CD4-positive, alpha-beta T cell (primary cell): Measurements from ENCODE around the gene MINPP1. TPM values are rescaled to one million over a fixed set of nuclear protein-coding genes. Genes with fewer than 3 reads are reported as not detected.
A peak's percentile ranks its signal among the peaks of the same experiment; 100 is the strongest.
"Not testable (repeated sequence)": the region's sequence is repeated elsewhere in the genome, so short reads cannot be mapped to it uniquely, and the experiment has no call there.

Experiments used
- ATAC-seq: fragments of 200-7000 bp; cut with Tn5 transposase; one replicate; pipeline ENCODE4 v1.10.0; 2022; ENCODE audit warnings: mild to moderate bottlenecking; ENCODE audit not compliant: poor library complexity
- CTCF ChIA-PET: fragments of 350-600 bp; sonication (Branson Sonifier 250); formaldehyde crosslinking; loops from one replicate; lab custom pipeline; 2021; ENCODE audit warnings: antibody characterized with exemption, inconsistent platforms; lab: Charles Lee
- POLR2A ChIA-PET: fragments of 350-600 bp; sonication (Branson Sonifier 250); formaldehyde crosslinking; loops from one replicate; lab custom pipeline; 2021; ENCODE audit warnings: antibody characterized with exemption, inconsistent platforms; lab: Charles Lee
- DNase-seq, 14 experiments: peaks; one replicate each; pipeline ENCODE4 v3.0.0-alpha.2; 2013 to 2020; ENCODE audit warnings: mixed read lengths in 2 of 14
- H3K27ac ChIP-seq, 2 donors: one replicate each; pipeline versions ENCODE4 v1.5.1 to v1.7.0; 2013; ENCODE audit warnings: low read length in 2 of 2, low read depth in 1 of 2, mild to moderate bottlenecking in 1 of 2
- H3K27me3 ChIP-seq, 2 experiments: 1 replicate in 1 of 2; 2 replicates in 1 of 2; pipeline versions ENCODE4 v1.6.1 to v1.7.0; 2013; ENCODE audit warnings: low read length in 2 of 2, control low read depth in 1 of 2, mild to moderate bottlenecking in 1 of 2, moderate library complexity in 1 of 2; ENCODE audit not compliant: insufficient read depth in 2 of 2, control insufficient read depth in 1 of 2
- H3K36me3 ChIP-seq: one replicate; pipeline ENCODE4 v1.6.1; 2013; ENCODE audit warnings: low read length, control low read depth; ENCODE audit not compliant: insufficient read depth
- H3K4me1 ChIP-seq: one replicate; pipeline ENCODE4 v1.6.1; 2013; ENCODE audit warnings: low read length, control low read depth; ENCODE audit not compliant: insufficient read depth
- H3K4me3 ChIP-seq: one replicate; pipeline ENCODE4 v1.5.1; 2013; ENCODE audit warnings: mild to moderate bottlenecking, low read length, moderate library complexity
- H3K9me3 ChIP-seq, 2 experiments: 1 replicate in 1 of 2; 2 replicates in 1 of 2; pipeline versions ENCODE4 v1.6.1 to v1.7.0; 2013; ENCODE audit warnings: low read length in 2 of 2, mild to moderate bottlenecking in 2 of 2, control low read depth in 1 of 2, moderate library complexity in 1 of 2; ENCODE audit not compliant: control insufficient read depth in 1 of 2, insufficient read depth in 1 of 2
- H3K27ac Mint-ChIP-seq: one replicate; pipeline ENCODE4 v1.8.0; 2020; ENCODE audit warnings: mixed read lengths
- H3K27me3 Mint-ChIP-seq: one replicate; pipeline ENCODE4 v1.8.0; 2021; ENCODE audit warnings: mixed read lengths
- H3K36me3 Mint-ChIP-seq: one replicate; pipeline ENCODE4 v1.8.0; 2021; ENCODE audit warnings: low read depth, mixed read lengths
- H3K4me1 Mint-ChIP-seq: one replicate; pipeline ENCODE4 v1.8.0; 2021; ENCODE audit warnings: low read depth, mixed read lengths
- H3K4me3 Mint-ChIP-seq: one replicate; pipeline ENCODE4 v1.8.0; 2020; ENCODE audit warnings: mild to moderate bottlenecking, mixed read lengths
- H3K9me3 Mint-ChIP-seq: one replicate; pipeline ENCODE4 v1.8.0; 2020; ENCODE audit warnings: mixed read lengths
- intact Hi-C, 2 experiments: fragments of 100-400 bp; cut with DNase I in 1 of 2; cut with micrococcal nuclease in 1 of 2; formaldehyde crosslinking; loops; one replicate each; pipeline versions ENCODE4 v1.15.1 to v1.9.0; 2023 to 2025; cut with DNase I, micrococcal nuclease
- polyA plus RNA-seq, 2 donors: library from polyadenylated mRNA; unstranded; fragments of 120-200 nt; gene quantifications; one replicate each; pipeline ENCODE4 v1.2.1, GENCODE V29; 2013
- total RNA-seq, 174 experiments: library from RNA in 2 of 174; stranded (reverse) in 2 of 174; gene quantifications; one replicate each; pipeline ENCODE4 v1.2.3 and lab custom pipeline; 2021 to 2026
- TF ChIP-seq, protein P1 (sequence below): fragments of 200-600 bp; IDR thresholded peaks from one replicate; pipeline ENCODE4 v1.8.0; 2022; ENCODE audit warnings: antibody characterized with exemption, mild to moderate bottlenecking

MINPP1 gene, protein sequence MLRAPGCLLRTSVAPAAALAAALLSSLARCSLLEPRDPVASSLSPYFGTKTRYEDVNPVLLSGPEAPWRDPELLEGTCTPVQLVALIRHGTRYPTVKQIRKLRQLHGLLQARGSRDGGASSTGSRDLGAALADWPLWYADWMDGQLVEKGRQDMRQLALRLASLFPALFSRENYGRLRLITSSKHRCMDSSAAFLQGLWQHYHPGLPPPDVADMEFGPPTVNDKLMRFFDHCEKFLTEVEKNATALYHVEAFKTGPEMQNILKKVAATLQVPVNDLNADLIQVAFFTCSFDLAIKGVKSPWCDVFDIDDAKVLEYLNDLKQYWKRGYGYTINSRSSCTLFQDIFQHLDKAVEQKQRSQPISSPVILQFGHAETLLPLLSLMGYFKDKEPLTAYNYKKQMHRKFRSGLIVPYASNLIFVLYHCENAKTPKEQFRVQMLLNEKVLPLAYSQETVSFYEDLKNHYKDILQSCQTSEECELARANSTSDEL
- under 1 TPM; 0.50 to 0.69 TPM for total RNA-seq
- 6.6 TPM for polyA plus RNA-seq (2013, experiment 1 of 2)
- 6.5 TPM for polyA plus RNA-seq (2013, experiment 2 of 2)
- 3.0 to 28.3 (median 13.5) reads per million in 172 experiments for total RNA-seq (lab: John Stamatoyannopoulos, UW)

DNA sequence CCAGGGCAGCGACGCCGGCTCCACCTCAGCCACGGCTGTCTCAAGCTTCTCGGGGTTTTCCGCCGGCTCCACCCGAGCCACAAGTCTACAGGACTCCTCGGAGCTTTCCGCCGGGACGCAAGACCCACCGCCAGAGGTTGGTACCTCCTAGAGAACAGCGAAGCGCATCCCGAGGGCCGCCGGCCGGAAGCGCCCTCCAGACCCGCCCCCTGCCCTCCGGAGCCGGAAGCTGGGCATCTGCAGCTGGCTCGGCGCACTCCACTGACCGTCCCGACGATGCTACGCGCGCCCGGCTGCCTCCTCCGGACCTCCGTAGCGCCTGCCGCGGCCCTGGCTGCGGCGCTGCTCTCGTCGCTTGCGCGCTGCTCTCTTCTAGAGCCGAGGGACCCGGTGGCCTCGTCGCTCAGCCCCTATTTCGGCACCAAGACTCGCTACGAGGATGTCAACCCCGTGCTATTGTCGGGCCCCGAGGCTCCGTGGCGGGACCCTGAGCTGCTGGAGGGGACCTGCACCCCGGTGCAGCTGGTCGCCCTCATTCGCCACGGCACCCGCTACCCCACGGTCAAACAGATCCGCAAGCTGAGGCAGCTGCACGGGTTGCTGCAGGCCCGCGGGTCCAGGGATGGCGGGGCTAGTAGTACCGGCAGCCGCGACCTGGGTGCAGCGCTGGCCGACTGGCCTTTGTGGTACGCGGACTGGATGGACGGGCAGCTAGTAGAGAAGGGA lies at the start of gene MINPP1:
TSS of gene MINPP1 (plus strand) at position 254 of the 726 bp plus-strand sequence. CDS start at position 277, 23 bp downstream.
- peak within 1 kb of the TSS; percentile 18 to 64 for H3K27ac ChIP-seq
- CTCF ChIA-PET, result interaction anchor here (1.1 to 1.6 kb wide), 3 partner anchors 9 to 162 kb away, joined by 3 to 5 read pairs (median 3); no protein-coding TSS in a partner anchor
- H3K27me3 Mint-ChIP-seq, result peaks cover 5% of the 10 kb centered on the region
- H3K4me3 Mint-ChIP-seq, result peak within 1 kb of the TSS; percentile 90
- TF ChIP-seq, protein P1, sequence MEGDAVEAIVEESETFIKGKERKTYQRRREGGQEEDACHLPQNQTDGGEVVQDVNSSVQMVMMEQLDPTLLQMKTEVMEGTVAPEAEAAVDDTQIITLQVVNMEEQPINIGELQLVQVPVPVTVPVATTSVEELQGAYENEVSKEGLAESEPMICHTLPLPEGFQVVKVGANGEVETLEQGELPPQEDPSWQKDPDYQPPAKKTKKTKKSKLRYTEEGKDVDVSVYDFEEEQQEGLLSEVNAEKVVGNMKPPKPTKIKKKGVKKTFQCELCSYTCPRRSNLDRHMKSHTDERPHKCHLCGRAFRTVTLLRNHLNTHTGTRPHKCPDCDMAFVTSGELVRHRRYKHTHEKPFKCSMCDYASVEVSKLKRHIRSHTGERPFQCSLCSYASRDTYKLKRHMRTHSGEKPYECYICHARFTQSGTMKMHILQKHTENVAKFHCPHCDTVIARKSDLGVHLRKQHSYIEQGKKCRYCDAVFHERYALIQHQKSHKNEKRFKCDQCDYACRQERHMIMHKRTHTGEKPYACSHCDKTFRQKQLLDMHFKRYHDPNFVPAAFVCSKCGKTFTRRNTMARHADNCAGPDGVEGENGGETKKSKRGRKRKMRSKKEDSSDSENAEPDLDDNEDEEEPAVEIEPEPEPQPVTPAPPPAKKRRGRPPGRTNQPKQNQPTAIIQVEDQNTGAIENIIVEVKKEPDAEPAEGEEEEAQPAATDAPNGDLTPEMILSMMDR, result no peak
- no peaks in the 10 kb centered on the region for H3K27me3 ChIP-seq
- peaks cover 17% of the 10 kb centered on the region for H3K36me3 Mint-ChIP-seq
- peaks cover 36% of the 10 kb centered on the region for H3K4me1 Mint-ChIP-seq
- H3K4me3 ChIP-seq, result peak within 1 kb of the TSS; percentile 91
- peak; percentile 71 for ATAC-seq
- POLR2A ChIA-PET, result interaction anchor here (0.5 to 1.3 kb wide), 4 partner anchors 14 to 1306 kb away, joined by 3 to 5 read pairs (median 4); partner anchors contain the start of gene ATAD1
- DNase-seq, result peak; percentile 28 to 80 (median 58)
- peaks cover 5% of the 10 kb centered on the region for H3K36me3 ChIP-seq
- H3K9me3 Mint-ChIP-seq, result no peaks in the 10 kb centered on the region
- H3K9me3 ChIP-seq, result no peaks in the 10 kb centered on the region
- intact Hi-C loops, result no loop called here
- H3K27ac Mint-ChIP-seq, result peak within 1 kb of the TSS; percentile 82
- H3K4me1 ChIP-seq, result peaks cover 14% of the 10 kb centered on the region

DNA sequence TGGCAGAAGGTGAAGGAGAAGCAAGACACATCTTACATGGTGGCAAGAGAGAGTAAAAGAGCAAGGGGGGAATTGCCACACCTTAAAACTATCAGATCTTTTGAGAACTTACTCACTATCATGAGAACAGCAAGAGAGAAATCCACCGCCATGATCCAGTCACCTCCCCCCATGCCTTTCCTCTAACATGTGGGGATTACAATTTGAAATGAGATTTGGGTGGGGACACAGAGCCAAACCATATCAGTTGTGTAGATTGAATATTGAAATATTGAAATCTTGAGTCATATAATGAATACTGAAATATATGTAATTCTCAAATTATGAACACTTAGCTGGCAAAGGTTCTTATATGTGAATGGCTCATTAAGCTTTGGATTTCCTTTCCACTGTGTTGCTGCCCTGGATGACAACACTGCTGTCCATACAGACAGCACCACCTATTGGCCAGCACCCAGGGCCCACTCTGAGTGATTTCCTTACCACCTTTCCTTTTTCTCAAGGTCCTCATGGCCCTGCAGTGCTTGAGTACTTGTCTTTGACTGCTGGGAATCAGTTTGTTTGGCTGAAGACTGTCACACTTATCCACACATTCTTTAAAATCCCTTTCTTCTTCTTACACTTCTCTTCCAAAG lies 48.0 kb upstream of the MINPP1 start:
- DNase-seq, ATAC-seq: not testable (repeated sequence)

DNA sequence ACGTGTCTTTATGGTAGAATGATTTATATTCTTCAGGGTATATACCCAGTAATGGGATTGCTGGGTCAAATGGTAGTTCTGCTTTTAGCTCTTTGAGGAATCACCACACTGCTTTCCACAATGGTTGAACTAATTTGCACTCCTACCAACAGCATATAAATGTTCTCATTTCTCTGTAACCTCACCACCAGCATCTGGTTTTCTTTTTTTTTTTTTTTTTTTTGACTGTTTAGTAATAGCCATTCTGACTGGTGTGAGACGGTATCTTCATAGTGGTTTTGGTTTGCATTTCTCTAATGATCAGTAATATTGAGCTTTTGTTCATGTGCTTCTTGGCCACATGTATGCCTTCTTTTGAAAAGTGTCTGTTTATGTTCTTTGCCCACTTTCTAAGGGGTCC lies 42.9 kb upstream of the MINPP1 start:
- POLR2A ChIA-PET, intact Hi-C loops, H3K9me3 Mint-ChIP-seq, H3K27ac ChIP-seq, CTCF ChIA-PET, ATAC-seq, H3K4me3 Mint-ChIP-seq, H3K27ac Mint-ChIP-seq, H3K36me3 Mint-ChIP-seq, H3K4me3 ChIP-seq, H3K36me3 ChIP-seq, DNase-seq, H3K9me3 ChIP-seq, H3K4me1 ChIP-seq, H3K4me1 Mint-ChIP-seq, H3K27me3 ChIP-seq, H3K27me3 Mint-ChIP-seq: not testable (repeated sequence)

More for the DNA sequence above, 48.0 kb upstream of the MINPP1 start:
- H3K27ac ChIP-seq, H3K4me1 ChIP-seq, H3K4me1 Mint-ChIP-seq, H3K36me3 Mint-ChIP-seq, H3K4me3 Mint-ChIP-seq, H3K27me3 Mint-ChIP-seq, H3K9me3 ChIP-seq, POLR2A ChIA-PET, intact Hi-C loops, H3K27me3 ChIP-seq, CTCF ChIA-PET, H3K36me3 ChIP-seq, H3K9me3 Mint-ChIP-seq, H3K4me3 ChIP-seq, H3K27ac Mint-ChIP-seq: not testable (repeated sequence)

DNA sequence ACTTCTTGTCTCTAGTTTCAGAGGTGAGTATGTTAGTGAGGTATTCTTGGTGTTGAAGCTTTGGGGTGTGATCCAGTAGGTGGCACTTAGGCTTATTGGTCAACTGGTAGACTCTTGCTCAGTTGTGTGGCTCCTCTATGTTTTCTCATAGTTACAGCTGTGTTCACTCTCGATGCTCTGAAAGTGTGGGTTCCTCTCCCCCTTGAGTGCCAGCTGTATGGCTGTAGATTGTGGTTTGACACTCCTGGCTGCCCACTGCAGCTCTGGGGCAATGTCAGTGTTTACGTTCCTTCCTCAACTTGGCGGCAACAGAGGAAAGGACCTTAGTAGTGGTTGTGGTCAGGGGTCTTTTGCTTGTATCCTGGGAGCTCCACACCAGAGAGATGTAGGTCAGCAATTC lies 37.8 kb upstream of the MINPP1 start:
- H3K27ac ChIP-seq, DNase-seq, H3K27ac Mint-ChIP-seq, H3K36me3 Mint-ChIP-seq, intact Hi-C loops, H3K4me1 Mint-ChIP-seq, H3K9me3 ChIP-seq, H3K27me3 Mint-ChIP-seq, H3K36me3 ChIP-seq, H3K4me3 Mint-ChIP-seq, H3K4me3 ChIP-seq, CTCF ChIA-PET, H3K27me3 ChIP-seq, H3K4me1 ChIP-seq, ATAC-seq, H3K9me3 Mint-ChIP-seq, POLR2A ChIA-PET: not testable (repeated sequence)

DNA sequence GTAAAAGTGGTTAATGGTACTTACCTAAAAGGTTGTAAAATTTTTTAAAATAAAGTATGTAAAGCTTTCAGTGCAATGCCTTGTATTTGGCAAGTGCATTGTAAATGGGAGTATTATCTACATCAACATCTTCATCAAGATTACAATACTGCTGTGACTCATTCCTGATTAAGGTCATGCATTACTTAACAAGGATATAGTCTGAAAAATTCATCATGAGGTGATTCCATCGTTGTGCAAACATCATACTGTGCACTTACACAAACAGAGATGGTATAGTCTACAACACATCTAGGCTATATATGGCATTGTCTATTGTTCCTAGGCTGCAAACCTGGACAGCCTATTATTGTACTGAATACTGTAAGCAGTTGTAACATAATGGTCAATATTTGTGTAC lies 16.0 kb upstream of the MINPP1 start:
- H3K4me3 Mint-ChIP-seq, CTCF ChIA-PET, H3K4me3 ChIP-seq, H3K27ac ChIP-seq, H3K9me3 Mint-ChIP-seq, POLR2A ChIA-PET, H3K9me3 ChIP-seq, H3K27me3 Mint-ChIP-seq, H3K27ac Mint-ChIP-seq, intact Hi-C loops, H3K36me3 ChIP-seq, DNase-seq, H3K4me1 ChIP-seq, H3K4me1 Mint-ChIP-seq, H3K27me3 ChIP-seq, H3K36me3 Mint-ChIP-seq, ATAC-seq: not testable (repeated sequence)

DNA sequence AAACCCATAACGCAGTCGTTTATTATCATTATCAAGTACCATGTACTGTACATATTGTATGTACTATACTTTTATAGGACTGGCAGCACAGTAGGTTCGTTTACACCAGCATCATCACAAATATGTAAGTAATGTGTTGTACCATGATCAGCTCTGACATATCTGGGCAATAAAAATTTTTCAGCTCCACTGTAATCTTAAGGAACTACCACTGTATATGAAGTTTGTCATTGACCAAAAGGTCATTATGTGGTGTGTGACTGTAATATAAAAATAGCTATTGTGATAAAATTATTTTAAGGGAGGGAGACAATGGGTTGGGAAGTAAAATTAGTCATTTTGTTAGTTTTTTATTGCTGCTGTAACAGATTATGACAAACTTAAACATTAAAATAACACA lies 14.4 kb upstream of the MINPP1 start:
- intact Hi-C loops, H3K36me3 ChIP-seq, H3K27me3 Mint-ChIP-seq: not testable (repeated sequence)

More for the DNA sequence above, 14.4 kb upstream of the MINPP1 start:
- H3K27me3 ChIP-seq, H3K9me3 ChIP-seq, H3K9me3 Mint-ChIP-seq, H3K4me3 ChIP-seq, H3K4me1 Mint-ChIP-seq, H3K4me3 Mint-ChIP-seq, H3K4me1 ChIP-seq, CTCF ChIA-PET, POLR2A ChIA-PET, H3K27ac Mint-ChIP-seq, DNase-seq, H3K36me3 Mint-ChIP-seq, ATAC-seq, H3K27ac ChIP-seq: not testable (repeated sequence)
